Spleen (tissue), 11 donors: ENCODE results near the gene TMEM145. TPM values are rescaled to one million over a fixed set of nuclear protein-coding genes. Genes with fewer than 3 reads are reported as not detected.

Source experiments
- DNase-seq: peaks from one replicate; pipeline ENCODE4 v3.0.0-alpha.2; 2020
- H3K27ac ChIP-seq, 8 donors: fragments of 200-600 bp; sonication (generic) in 7 of 8; 1 replicate in 4 of 8; 2 replicates in 4 of 8; pipeline versions ENCODE4 v1.5.0 to v1.8.0; 2016 to 2021; ENCODE audit warnings: inconsistent platforms in 4 of 8, mild to moderate bottlenecking in 4 of 8, moderate library complexity in 1 of 8
- H3K27me3 ChIP-seq, 7 donors: fragments of 200-600 bp; sonication (generic) in 6 of 7; replicated peaks in 1 of 7; 1 replicate in 4 of 7; 2 replicates in 3 of 7; pipeline versions ENCODE4 v1.5.0 to v1.8.0; 2016 to 2021; ENCODE audit warnings: inconsistent platforms in 3 of 7, mild to moderate bottlenecking in 1 of 7
- H3K36me3 ChIP-seq, 6 donors: fragments of 200-600 bp; sonication (generic) in 5 of 6; 1 replicate in 4 of 6; 2 replicates in 2 of 6; pipeline versions ENCODE4 v1.5.0 to v1.8.0; 2016 to 2021; ENCODE audit warnings: inconsistent platforms in 2 of 6
- H3K4me1 ChIP-seq, 6 donors: fragments of 200-600 bp; sonication (generic) in 5 of 6; 1 replicate in 3 of 6; 2 replicates in 3 of 6; pipeline versions ENCODE4 v1.5.0 to v1.8.0; 2016 to 2021; ENCODE audit warnings: inconsistent platforms in 3 of 6
- H3K4me3 ChIP-seq, 8 donors: fragments of 200-600 bp; sonication (generic) in 7 of 8; 1 replicate in 4 of 8; 2 replicates in 4 of 8; pipeline versions ENCODE4 v1.5.0 to v1.8.0; 2016 to 2021; ENCODE audit warnings: inconsistent platforms in 4 of 8, mild to moderate bottlenecking in 4 of 8, moderate library complexity in 2 of 8
- H3K9me3 ChIP-seq, 8 donors: fragments of 200-600 bp; sonication (generic) in 7 of 8; 1 replicate in 4 of 8; 2 replicates in 4 of 8; pipeline versions ENCODE4 v1.5.0 to v1.8.0; 2016 to 2021; ENCODE audit warnings: inconsistent platforms in 4 of 8
- CTCF ChIP-seq, 11 experiments: fragments of 200-600 bp in 7 of 11; fragments of 450-650 bp in 4 of 11; sonication (generic) in 4 of 11; IDR thresholded peaks in 8 of 11; conservative IDR thresholded peaks in 3 of 11; 1 replicate in 7 of 11; 2 replicates in 4 of 11; pipeline versions ENCODE4 v1.4.0 to v1.8.0; 2016 to 2021; ENCODE audit warnings: antibody characterized with exemption in 11 of 11, inconsistent platforms in 4 of 11, mild to moderate bottlenecking in 1 of 11
- POLR2A ChIP-seq, 3 donors: fragments of 450-650 bp; IDR thresholded peaks; one replicate each; pipeline ENCODE4 v1.5.1; 2017; ENCODE audit warnings: antibody characterized with exemption in 3 of 3, mild to moderate bottlenecking in 1 of 3
- POLR2AphosphoS5 ChIP-seq, 3 donors: sonication (generic); formaldehyde crosslinking; IDR thresholded peaks; one replicate each; pipeline ENCODE4 v1.5.1; 2017; ENCODE audit warnings: antibody characterized with exemption in 3 of 3
- WGBS, 5 donors: extraction: QIAGEN DNeasy Blood & Tissue Kit in 3 of 5; methylation state at CpG; one replicate each; pipeline versions ENCODE4 v1.1.5 to v1.1.7; 2013 to 2018; 5-methylcytosine and 5-hydroxymethylcytosine counted together
- intact Hi-C: fragments of 100-400 bp; cut with DNase I; formaldehyde crosslinking; loops from one replicate; pipeline ENCODE4 v1.15.0; 2023; ENCODE audit warnings: low total_unique reads
- polyA plus RNA-seq, 3 donors: library from polyadenylated mRNA; stranded (reverse); fragments of 200-250 nt; gene quantifications; one replicate each; pipeline ENCODE4 v1.2.1, GENCODE V29; 2013
- total RNA-seq, 7 donors: library from RNA; depleted of rRNA in 3 of 7; stranded (reverse); fragments of >200 nt in 3 of 7; fragmentation: NEBNext Ultra II Directional in 4 of 7; extraction: Animal tissue kit (Norgen Biotek cat#: 25700) in 4 of 7; gene quantifications; one replicate each; pipeline versions ENCODE4 v1.1.0 to v1.2.1, GENCODE V29; 2016 to 2021
- donor health status: healthy with polysubstance abuse.
- donor health status: DM: no; HTN: no; CAD: no; lungs with moderate emphysema.
- donor health status: DM: no; HTN: no; CAD: no.
- donor health status: Bipolar disorder and iron deficiency.
- donor health status: healthy.
- donor health status: DM: no; HTN: no; CAD: no.
- donor health status: DM: yes; HTN: yes; CAD: no.

The TMEM145 gene
- total and polyA plus RNA-seq, 10 donors: 0.13 to 2.3 (median 0.73) TPM; not detected in 1

GRCh38 chr19:42367929-42368328, 54.8 kb downstream of the TMEM145 start:
- H3K27ac ChIP-seq: no peak overlapping the region
- H3K4me3 ChIP-seq: no peak overlapping the region
- DNase-seq: no peak
- H3K27me3 ChIP-seq: no peaks in the 10 kb centered on the region
- intact Hi-C loops: no loop called here
- H3K9me3 ChIP-seq: peaks cover 0 to 15% (median 2%) of the 10 kb centered on the region in 8 donors
- 92 to 97% (median 96%) methylated on average over 4 of the region's 4 CpGs for WGBS, 5 donors
- peaks cover 0 to 35% (median 8%) of the 10 kb centered on the region in 6 donors for H3K36me3 ChIP-seq
- H3K4me1 ChIP-seq: peaks cover 0 to 62% (median 28%) of the 10 kb centered on the region in 6 donors
- TF ChIP-seq POLR2AphosphoS5 (IDR thresholded peaks at IDR 0.05) (no peak), CTCF (IDR thresholded peaks at IDR 0.05 in 8 of 11, conservative IDR thresholded peaks at IDR 0.05 in 3 of 11) (no peak), POLR2A (IDR thresholded peaks at IDR 0.05) (no peak)

GRCh38 chr19:42368360-42368759, 55.3 kb downstream of the TMEM145 start:
- DNase-seq: no peak
- Histone ChIP-seq H3K36me3 (peaks cover 0 to 31% (median 5%) of the 10 kb centered on the region in 6 donors), H3K4me1 (peaks cover 0 to 58% (median 25%) of the 10 kb centered on the region in 6 donors), H3K4me3 (no peak overlapping the region), H3K9me3 (peaks cover 0 to 11% (median 2%) of the 10 kb centered on the region in 8 donors), H3K27ac (no peak overlapping the region), H3K27me3 (no peaks in the 10 kb centered on the region)
- 94 to 100% (median 96%) methylated on average over 6 to 11 of the region's 11 CpGs for WGBS, 5 donors
- intact Hi-C loops: no loop called here
- TF ChIP-seq POLR2AphosphoS5 (IDR thresholded peaks at IDR 0.05): no peak
- no peak for TF ChIP-seq CTCF (IDR thresholded peaks at IDR 0.05 in 8 of 11, conservative IDR thresholded peaks at IDR 0.05 in 3 of 11)
- TF ChIP-seq POLR2A (IDR thresholded peaks at IDR 0.05): no peak

GRCh38 chr19:42368765-42369164, 55.7 kb downstream of the TMEM145 start:
- no peak overlapping the region for H3K4me3 ChIP-seq
- DNase-seq: no peak

More at GRCh38 chr19:42368765-42369164, 55.7 kb downstream of the TMEM145 start:
- TF ChIP-seq CTCF (IDR thresholded peaks at IDR 0.05 in 8 of 11, conservative IDR thresholded peaks at IDR 0.05 in 3 of 11): no peak
- no peak for TF ChIP-seq POLR2AphosphoS5 (IDR thresholded peaks at IDR 0.05)
- no peak for TF ChIP-seq POLR2A (IDR thresholded peaks at IDR 0.05)
- WGBS, 5 donors: 87 to 95% (median 94%) methylated on average over 15 of the region's 15 CpGs
- H3K4me1 ChIP-seq: peaks cover 0 to 54% (median 23%) of the 10 kb centered on the region in 6 donors
- H3K27ac ChIP-seq: no peak overlapping the region
- H3K27me3 ChIP-seq: no peaks in the 10 kb centered on the region
- intact Hi-C loops: no loop called here
- peaks cover 0 to 27% (median 1%) of the 10 kb centered on the region in 6 donors for H3K36me3 ChIP-seq
- peaks cover 0 to 7% (median 2%) of the 10 kb centered on the region in 8 donors for H3K9me3 ChIP-seq
